Stimulated activated CD4-positive, alpha-beta T cell treated with anti-CD3 and anti-CD28 coated beads, Interleukin-4, amount 100 ng/mL, for 4 hours (primary cell): ENCODE results near the gene MROH2A.

Experiments
- DNase-seq, 2 experiments: peaks; one replicate each; pipeline ENCODE4 v3.0.0-alpha.2; 2020

The MROH2A gene

GRCh38 chr2:233819884-233820773 is 42.0 kb downstream of the MROH2A start:
- DNase-seq = no peak

GRCh38 chr2:233820774-233821105 is 42.6 kb downstream of the MROH2A start:
- no peak for DNase-seq

- no peak for DNase-seq
These were observed 43.1 kb downstream of the MROH2A start for GRCh38 chr2:233821196-233821595.

- no peak for DNase-seq
These were observed 43.6 kb downstream of the MROH2A start for GRCh38 chr2:233821709-233822100.

GRCh38 chr2:233822101-233822771 is 44.1 kb downstream of the MROH2A start:
- no peak for DNase-seq

- DNase-seq = no peak
These were observed 44.9 kb downstream of the MROH2A start for GRCh38 chr2:233822781-233823730.

- no peak for DNase-seq
These were observed 45.6 kb downstream of the MROH2A start for GRCh38 chr2:233823731-233824121.

GRCh38 chr2:233824373-233824772 is 46.2 kb downstream of the MROH2A start:
- DNase-seq = no peak

GRCh38 chr2:233828546-233829192 is 50.5 kb downstream of the MROH2A start:
- DNase-seq = no peak

GRCh38 chr2:233829193-233830110 is 51.3 kb downstream of the MROH2A start:
- DNase-seq = no peak

- DNase-seq = no peak
These were observed 52.1 kb downstream of the MROH2A start for GRCh38 chr2:233830111-233830802.

- DNase-seq = no peak
These were observed 53.0 kb downstream of the MROH2A start for GRCh38 chr2:233831011-233831721.

- DNase-seq = no peak
These were observed 53.7 kb downstream of the MROH2A start for GRCh38 chr2:233831861-233832260.

GRCh38 chr2:233832414-233832813 is 54.3 kb downstream of the MROH2A start:
- DNase-seq = no peak

- no peak for DNase-seq
These were observed 54.8 kb downstream of the MROH2A start for GRCh38 chr2:233832869-233833311.

- no peak for DNase-seq
These were observed 55.2 kb downstream of the MROH2A start for GRCh38 chr2:233833345-233833744.

- no peak for DNase-seq
These were observed 57.4 kb downstream of the MROH2A start for GRCh38 chr2:233835230-233836186.

- no peak for DNase-seq
These were observed 58.2 kb downstream of the MROH2A start for GRCh38 chr2:233836359-233836758.

GRCh38 chr2:233837694-233838229 is 59.6 kb downstream of the MROH2A start:
- DNase-seq = no peak
